Inferior parietal cortex (tissue), 1 donor: ENCODE results near the gene GRAP.
"Not testable (repeated sequence)": the region's sequence is repeated elsewhere in the genome, so short reads cannot be mapped to it uniquely, and the experiment has no call there.

ENCODE experiments used
- DNase-seq: peaks from one replicate; pipeline ENCODE4 v3.0.0-alpha.2; 2016; ENCODE audit errors: extremely low spot score

Gene GRAP

DNA sequence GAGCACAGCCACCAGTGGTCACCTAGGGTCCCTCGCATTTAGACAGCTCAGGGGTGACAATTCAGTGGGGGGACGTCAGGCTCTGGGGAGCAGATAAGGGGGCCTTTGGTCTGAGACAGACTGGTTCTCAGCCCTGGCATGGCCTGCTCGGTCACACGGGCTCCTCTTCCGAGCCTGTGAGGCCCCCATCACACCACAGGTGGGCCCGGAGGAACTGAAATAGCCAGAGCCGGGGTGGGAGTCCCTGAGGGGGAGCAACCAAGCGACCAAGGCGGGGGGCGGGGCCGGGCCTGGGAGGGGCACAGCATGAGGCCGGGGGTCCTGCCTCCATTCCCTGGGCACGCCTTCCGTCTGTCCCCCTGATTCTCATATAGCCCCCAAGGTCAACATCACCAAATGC, 4.4 kb downstream of the GRAP start:
- DNase-seq = not testable (repeated sequence)

DNA sequence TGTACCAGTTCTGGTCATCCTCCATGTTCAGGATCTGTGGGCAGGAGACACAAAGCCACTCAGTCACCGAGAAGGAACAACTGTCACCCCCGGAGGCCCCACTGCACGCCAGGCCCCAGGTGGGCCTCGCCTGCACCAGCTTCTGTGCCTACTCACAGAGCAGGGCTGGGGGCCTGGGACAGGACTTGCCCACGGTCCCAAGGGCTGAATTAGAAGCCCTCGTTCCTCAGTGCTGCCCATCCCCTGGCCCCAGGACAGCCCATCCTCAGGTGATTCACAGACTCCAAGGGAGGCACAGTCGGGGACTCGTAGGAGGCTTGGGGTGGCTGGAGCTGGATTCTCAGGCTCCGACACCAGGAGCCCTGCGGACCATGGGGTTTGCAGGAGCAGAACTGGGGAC, 4.9 kb downstream of the GRAP start:
- DNase-seq = not testable (repeated sequence)

DNA sequence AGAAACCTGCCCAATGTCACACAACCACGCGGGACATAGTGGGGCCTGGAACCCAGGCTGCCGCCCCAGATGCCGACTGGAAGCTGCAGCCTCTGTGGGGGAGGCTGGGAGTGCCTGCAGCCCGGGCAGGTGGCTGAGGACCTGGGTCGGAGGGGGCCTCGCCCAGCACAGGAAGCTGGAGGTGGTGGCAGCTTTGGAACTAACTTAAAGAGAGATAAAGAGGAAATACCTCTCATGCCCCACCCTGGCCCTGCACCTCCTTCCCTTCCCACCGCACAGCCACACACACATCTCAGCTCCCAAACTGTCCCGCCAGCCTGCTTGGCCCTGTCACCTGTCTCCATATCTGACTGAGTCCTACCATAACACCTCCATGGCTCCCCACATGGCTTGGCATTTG, 6.4 kb downstream of the GRAP start:
- not testable (repeated sequence) for DNase-seq

DNA sequence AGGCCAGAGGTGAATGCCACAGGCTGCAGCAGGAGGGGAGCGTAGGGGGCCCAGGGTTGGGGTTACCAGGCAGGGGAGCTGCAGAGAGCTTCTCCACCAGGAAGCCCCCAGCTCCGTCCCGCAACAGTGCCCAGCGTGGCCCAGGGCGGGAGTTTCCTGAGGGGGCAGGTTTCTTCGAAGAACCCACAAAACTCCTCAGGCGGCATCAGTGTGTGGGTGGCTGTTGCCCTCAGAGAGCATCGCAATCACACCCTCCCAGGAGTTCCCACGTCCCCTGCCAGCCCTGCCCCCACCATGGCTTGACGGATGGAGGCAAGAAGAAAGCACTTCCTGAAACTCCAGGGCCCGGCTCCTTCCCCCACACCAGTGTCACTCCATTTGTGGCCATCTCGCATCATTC, 8.0 kb downstream of the GRAP start:
- DNase-seq = not testable (repeated sequence)

DNA sequence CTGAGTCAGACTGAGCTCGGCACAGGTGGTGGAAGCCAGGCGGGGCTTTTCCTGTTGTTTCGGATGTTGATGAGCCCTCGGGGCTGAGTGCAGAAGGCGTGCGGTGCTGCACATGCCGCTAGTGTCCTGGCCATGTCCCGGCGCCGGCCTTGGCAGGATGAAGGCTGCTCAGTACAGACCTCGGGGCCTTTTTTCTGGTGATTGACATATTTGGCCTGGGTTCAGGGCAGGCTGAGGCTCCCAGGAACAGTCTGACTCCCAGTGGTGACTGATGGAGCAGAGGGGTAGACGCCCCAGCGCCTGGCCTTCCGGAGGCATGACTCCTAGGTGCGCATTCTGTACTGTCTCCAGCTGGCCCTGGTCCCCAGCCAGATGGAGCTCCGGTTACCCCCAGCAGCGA, 8.8 kb downstream of the GRAP start:
- DNase-seq = not testable (repeated sequence)

DNA sequence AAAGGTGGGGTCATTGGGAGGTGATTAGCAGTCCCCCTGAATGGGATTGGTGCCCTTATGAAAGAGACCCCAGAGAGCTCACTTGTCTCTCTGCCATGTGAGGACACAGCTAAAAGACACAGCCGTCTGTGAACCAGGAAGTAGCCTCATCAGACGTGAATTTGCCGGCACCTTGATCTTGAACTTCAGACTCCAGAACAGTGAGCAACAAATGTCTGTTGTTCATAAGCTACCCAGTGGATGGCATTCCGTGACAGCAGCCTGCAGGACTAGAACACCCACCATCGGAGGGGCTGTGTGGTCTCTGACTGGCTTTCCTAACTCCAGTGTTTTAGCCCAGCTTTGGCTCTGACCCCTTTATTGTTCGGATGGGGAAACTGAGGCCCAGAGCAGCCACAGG, 9.2 kb downstream of the GRAP start:
- not testable (repeated sequence) for DNase-seq

DNA sequence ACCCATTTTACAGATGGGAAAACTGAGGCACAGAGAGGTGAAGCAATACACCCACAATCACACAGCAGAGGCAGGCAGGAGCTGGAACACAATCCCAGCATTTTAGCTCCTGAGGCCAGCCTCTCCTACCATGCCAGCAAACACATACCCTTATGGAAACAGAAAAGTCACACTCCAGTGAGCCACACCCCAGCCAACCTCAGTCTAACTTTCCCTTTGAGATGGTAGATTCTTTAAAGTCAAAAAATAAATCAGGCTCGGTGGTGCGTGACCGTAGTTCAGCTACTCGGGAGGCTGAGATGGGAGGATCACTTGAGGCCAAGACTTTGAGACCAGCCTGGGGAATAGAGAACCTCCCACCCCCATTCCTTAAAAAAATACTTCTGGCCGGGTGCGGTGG, 10.6 kb downstream of the GRAP start:
- DNase-seq = not testable (repeated sequence)

DNA sequence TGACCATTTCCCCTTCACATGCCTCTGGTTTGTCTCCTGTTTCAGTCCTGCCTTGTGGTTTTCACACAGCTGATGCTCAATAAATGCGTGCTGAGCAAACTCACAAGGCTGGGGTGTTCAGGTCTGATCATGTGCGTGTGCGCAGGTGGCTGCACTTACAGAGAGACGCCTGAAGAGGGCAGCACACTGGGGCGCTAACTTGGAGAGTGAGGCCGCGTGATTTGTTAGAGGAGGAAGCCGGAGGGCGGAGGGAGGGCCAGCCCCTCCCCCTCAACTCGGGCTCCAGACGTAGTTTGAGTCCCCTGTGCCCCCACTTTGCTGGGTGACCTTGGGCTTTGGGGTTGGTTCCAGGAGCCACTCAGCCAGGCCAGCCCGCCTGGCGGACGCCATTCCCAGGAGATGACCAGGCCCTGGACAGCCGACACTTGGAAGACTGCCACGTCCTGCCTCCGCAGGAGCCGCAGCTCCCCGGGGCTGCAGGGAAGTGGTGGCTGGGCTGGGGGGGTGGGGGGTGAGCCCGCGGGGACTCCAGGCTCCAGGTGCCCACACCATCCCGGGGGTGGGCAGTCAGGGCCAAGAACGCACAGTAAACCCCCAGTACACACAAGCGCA, 14.3 kb downstream of the GRAP start:
- DNase-seq = not testable (repeated sequence)

DNA sequence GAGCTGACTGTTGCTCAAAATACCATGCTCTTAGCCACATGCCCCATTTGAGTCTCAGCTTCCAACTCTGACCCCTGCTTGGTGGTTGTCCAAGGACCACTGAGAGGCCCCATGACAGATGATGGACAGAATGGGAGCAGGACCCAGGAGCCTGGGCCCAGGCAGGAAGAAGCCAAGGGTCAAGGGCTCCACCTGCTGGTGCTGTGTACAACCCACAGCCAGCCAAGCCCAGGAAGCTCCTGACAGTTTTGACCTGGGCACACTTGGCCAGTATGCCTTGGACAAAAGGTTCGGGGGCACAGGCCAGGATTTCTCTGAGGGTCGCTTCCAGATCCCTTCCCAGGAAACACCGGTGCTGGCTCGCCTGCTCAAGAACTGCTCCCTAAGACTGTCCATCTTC, 15.0 kb downstream of the GRAP start:
- DNase-seq = not testable (repeated sequence)

DNA sequence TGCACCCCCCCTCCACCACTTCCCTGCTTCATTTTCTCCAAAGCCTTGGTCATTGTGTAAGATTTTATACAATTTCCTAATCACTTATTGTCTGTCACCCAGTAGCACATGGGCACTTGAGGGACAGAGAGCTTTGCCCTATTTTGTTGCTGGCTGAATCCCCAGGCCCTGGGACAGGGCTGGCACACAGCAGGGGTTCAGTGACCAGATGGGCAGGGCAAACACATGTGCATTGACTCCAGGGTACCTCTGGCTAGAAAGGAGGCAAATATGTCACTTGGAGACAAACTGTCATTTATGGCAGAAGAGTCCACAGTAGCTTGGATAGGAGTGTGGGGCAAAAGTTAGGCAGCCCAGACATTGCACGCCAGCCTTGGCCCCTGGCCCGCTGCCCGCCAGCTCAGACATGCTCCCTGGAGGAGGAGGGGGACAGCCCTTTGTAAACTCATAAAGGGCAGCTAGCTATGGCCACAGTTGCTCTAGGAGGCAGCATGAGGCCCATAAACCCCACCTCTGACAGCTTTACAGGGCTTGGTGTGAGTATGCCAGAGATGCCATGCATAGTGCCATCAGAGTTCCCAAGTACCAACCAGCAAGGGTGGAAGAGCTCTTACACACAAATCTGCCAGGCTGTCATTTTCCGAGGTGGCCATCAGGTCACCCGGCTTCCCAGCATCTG, 15.8 kb downstream of the GRAP start:
- not testable (repeated sequence) for DNase-seq

DNA sequence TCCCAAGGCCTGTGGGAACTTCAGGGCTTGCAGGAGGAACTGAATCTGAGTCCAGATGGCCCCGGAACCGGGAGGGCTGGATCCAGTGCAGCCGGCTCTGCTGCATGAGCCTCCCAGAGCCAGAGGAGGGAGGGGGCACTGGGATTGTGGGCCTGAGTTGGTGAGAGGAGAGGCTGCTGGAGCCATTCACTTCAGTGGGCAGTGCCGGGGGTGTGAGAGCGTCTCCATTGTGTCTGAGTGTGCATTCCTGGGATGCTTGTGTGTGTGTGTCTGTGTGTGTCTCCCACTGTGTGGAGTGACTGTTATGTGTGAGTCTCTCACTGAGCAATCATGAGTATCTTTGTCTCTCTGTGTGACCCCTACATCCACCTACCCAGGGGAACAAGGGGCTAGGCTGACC, 17.0 kb downstream of the GRAP start:
- not testable (repeated sequence) for DNase-seq

DNA sequence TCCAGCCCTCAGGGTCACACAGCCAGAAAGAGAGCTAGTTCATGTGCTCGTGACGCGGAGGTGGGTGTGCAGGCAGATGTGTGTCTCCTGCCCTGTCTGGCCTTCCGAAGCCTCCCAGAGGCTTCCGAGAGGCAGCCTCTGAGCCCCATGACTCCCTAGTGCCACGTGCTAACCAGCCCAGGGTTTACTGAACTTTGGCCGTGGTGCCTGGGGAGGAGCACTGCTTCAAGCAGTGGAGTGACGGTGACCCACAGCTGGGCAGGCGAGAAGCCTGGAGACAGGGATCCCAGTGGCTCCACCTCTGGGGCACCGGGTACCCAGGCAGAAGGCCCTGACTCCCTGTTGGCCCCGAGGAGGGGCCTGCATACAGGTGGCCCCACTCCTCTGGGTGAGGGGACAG, 18.1 kb downstream of the GRAP start:
- DNase-seq = not testable (repeated sequence)

DNA sequence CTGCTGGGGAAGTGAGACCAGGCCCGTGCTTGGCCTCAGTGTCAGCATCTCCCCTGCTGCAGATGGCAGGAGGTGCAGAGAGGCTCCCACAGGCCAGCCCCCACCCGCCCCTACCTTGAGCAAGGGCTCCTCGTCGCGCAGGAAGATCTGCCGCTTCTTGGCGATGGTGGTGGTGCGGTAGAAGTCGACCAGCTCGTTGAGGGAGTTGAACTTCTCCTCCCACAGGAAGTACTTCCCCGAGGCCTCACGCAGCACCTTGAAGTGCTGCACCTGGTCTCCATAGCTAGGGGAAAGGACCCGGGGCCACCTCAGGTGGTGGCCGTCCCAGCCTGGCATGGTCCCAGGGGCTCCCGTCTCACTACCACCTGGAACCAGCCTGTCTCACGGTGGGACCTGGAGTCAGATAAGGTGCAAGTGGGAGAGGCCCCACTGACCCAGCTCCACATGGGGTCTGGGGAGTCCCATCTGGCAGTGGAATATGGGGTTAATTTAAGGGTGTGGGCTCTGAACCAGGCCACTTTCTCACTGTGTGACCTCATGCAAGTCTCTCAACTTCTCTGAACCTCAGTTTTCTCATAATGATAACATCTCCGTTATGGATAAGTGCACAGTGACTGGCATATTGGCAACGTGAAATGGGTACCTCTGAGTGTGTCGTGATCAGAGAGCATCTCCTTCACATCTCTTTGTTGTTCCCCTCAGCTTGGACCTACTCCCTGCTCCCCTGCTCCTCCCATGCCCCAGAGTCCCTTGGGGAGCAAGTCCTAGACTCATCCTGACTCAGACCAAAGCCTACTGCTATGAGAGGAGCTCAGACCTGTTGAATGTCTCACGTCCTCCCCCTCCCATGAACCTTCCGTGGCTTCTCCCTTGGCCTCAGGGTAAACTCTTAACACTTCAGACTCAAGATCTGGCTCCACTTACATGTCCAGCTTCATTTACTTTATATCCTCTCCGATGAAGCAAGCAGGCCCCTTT, 22.4 kb downstream of the GRAP start:
- no peak for DNase-seq

DNA sequence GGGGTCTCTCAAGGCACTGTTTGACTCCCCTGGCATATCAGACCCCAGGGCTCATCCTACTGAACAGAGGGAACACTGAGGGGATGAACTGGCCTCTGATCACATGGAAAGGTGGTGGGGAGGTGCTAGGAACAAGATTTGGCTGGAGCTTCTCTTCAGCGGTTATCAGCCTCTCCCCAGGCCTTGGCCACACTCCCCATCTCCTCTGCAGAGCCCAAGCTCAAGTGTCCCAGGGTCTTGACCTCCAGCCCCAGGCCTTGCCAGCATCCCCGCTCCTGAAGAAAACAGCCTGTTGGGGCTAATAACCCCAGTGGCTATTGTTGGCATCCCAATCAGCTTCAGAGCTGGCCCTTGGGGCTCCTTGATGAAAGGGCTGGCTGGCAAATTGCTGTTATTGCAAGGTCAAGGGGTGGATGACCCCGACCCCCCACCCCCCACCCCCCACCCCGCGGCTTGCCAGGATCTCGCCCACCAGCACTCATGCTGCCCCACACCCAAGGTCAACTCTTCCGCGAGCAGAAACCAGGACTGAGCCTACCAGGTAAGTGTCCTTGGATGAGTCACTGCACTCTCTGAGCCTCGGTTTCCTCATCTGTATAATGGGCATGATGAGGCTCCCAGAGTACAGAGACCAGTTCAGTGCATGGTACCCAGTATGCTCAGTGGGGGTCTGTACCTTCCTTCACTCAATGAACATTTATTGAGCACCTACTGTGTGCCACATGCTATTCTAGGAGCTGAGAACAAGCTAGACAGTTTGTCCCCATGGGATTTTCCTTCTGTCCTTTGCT, 23.4 kb downstream of the GRAP start:
- no peak for DNase-seq

DNA sequence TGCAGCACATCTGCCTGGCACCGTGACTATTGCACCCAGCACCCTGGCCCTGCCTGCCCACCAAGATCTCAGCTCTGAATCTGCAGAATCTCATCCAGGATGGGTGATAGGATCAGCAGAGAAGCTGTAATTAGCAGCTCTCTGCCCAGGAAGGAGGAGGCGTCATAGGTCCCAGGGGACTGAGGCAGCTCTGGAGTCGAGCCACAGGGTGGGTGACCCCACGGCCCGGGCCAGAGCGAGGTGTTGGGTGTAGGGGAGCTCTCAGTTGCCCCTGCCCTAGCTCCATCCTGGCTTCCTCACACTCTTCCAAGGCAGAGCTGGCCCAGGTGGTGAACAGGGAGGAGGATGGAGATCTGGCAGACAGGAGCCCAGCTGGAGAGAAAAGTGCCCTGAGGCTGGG, 24.0 kb downstream of the GRAP start:
- DNase-seq = no peak

DNA sequence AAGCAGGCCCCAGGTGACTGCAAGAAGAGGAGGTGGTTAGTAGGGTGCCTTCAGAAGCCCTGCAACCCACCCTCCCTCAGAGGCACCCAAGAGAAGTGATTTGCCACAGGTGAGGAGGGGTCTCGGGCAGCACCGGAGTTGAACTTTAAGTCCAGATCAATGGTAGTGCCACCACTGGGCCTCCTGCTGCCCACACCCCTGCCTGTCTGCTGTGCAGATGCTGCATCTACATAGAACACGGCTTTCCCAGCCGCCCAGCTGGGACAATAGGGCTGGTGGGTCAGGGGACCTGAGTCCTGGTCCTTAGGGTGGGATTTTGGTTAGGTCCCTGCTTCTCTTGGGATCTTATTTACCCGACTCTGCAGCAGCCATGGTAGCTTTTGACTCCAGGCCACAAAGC, 24.6 kb downstream of the GRAP start:
- DNase-seq = no peak

DNA sequence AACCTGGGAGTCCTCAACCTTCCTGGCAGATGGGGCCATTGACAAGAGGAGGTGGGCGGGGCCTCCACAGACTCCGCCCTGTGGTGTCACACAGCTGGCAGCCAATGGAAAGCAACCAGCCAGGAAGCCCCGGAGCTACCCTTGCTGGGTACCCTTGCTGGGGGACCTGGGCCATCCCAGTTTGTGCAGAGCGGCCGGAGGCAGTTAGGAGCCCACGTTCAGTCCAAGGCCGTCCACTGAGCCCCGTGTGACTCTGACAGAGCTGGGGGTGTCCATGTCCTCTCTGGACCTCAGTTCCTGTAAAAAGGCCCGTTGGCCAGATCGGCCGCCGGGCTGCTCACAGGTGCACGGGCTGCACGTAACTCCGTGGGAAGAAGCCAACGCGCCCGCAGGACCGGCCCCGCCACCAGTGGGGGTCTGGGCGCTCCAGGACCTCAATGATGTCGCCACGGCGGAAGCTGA, 25.1 kb downstream of the GRAP start:
- no peak for DNase-seq

DNA sequence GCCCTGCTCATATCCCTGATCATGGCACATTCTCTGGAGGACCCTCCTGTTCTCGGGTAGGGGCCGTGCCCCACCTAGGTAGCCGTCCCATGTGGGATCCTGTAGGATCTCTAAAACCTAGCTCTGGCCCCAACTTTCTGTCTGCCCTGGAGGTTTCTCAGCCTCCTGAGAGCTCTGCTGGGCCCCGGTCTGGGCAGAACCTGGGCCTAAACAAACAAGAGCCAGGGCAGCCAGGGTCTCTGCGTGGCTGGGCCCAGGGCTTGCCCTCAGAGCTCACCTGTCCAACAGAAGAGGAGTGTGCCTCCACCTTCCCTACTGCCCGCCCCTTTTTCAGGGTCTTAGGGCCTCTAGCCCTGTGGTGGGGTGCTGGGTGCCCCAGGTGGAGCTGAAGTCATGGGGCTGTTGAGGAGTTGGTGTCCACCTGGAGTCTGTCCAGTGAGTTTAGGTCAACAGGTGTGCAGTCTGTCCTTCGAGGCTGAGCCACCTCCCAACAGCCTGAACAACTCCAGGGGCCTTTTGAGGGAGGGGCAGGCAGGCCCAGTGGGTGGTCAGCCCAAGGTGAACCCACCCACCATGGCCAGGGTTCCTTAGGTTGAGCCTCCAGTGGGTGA, 25.6 kb downstream of the GRAP start:
- DNase-seq = not testable (repeated sequence)

DNA sequence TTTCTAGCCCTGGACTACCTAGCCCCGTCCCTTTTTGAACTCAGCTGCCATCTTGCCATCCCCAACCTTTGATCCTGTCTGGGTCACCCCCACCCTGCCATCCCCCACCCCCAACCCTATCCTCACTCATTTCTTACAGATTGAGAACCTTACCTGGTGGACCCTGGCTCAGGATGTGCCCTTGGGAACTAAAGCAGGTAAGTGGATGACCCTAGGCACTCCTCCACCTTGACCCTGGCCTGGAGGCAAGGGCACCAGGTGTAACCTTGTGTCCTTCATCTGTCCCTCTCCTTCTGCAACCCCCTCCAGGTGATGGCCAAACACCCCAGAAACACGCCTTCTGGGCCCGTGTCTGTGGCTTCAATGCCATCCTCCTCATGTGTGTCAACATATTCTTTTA, 26.7 kb downstream of the GRAP start:
- no peak for DNase-seq

DNA sequence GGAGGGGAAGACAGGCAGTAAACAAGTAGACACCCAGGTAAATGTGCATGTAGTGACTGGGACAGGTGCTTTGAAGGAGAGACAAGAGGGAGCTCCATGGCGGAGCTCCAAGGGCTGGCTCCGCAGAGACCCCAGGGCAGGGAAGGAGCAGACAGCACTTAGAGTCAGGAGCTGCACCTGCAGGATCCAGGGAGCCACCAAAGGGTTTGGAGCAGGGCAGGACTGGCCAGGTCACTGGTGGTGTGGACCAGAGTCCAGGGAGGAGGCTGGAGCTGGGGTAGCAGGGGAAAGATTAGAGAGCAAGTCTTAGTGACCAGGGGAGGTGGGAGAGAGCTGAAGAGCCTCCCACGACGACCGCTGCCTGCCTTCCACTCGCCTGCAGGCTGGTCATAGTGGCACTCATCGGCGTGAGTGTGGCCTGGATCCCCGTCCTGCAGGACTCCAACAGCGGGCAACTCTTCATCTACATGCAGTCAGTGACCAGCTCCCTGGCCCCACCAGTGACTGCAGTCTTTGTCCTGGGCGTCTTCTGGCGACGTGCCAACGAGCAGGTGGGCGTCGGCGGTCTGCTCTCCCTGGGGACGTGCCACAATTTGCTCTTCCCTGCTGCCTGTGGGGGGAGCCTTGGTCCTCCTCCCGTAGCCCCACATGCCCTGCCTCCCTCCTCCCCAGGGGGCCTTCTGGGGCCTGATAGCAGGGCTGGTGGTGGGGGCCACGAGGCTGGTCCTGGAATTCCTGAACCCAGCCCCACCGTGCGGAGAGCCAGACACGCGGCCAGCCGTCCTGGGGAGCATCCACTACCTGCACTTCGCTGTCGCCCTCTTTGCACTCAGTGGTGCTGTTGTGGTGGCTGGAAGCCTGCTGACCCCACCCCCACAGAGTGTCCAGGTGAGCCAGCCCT, 27.5 kb downstream of the GRAP start:
- DNase-seq = no peak
